NB4 (cell line): ENCODE data around the gene CD99.
"Not testable (repeated sequence)": the region's sequence is repeated elsewhere in the genome, so short reads cannot be mapped to it uniquely, and the experiment has no call there.

Source experiments
- CTCF ChIP-seq: IDR thresholded peaks from one replicate; pipeline ENCODE4 v1.5.1; 2012; ENCODE audit warnings: low read depth, low read length
- MAX ChIP-seq: IDR thresholded peaks from 2 replicates; pipeline ENCODE4 v1.6.1; 2011; ENCODE audit warnings: low read depth, low read length
- MYC ChIP-seq: IDR thresholded peaks from 2 replicates; pipeline ENCODE4 v1.6.1; 2011; ENCODE audit warnings: low read depth, low read length
- POLR2A ChIP-seq: IDR thresholded peaks from 2 replicates; pipeline ENCODE4 v1.6.1; 2011; ENCODE audit warnings: mild to moderate bottlenecking; ENCODE audit not compliant: insufficient read length; ENCODE audit errors: extremely low read depth

GRCh38 chrX:2773166-2774055 is 82.3 kb downstream of the CD99 start:
- TF ChIP-seq CTCF, POLR2A, MAX, MYC: not testable (repeated sequence)
